K562 (cell line): ENCODE data around the gene CSTPP1. TPM values are rescaled to one million over a fixed set of nuclear protein-coding genes. Genes with fewer than 3 reads are reported as not detected.

Source experiments
- microRNA-seq: library from miRNA; unstranded; fragments of <30 nt; microRNA quantifications from one replicate; pipeline ENCODE4, GENCODE V29; 2018; ENCODE audit warnings: borderline microRNAs expressed
- polyA plus RNA-seq, 8 experiments: library from polyadenylated mRNA; depleted of rRNA in 4 of 8; stranded (reverse) in 5 of 8; unstranded in 3 of 8; fragments of >200 nt; fragmentation: Nextera tagmentation in 2 of 8; fragmentation: Illumina TruSeq in 1 of 8; extraction: Ambion mirVana in 2 of 8; extraction: Trizol in 1 of 8; gene quantifications; 2 replicates each; pipeline versions ENCODE4 v1.2.1 to v1.2.3, GENCODE V29; 2011 to 2014; ENCODE audit warnings: inconsistent platforms in 1 of 8, missing spikeins in 1 of 8
- small RNA-seq: library from RNA; depleted of rRNA; stranded (forward); fragments of <200 nt; gene quantifications from one replicate; pipeline ENCODE3, GENCODE V24; 2014
- total RNA-seq, 7 experiments: library from RNA; depleted of rRNA in 6 of 7; stranded (reverse); fragments of >200 nt in 6 of 7; fragmentation: Illumina TruSeq in 2 of 7; extraction: Trizol in 2 of 7; gene quantifications; 2 replicates each; pipeline versions ENCODE4 v1.2.1 to v1.2.3, GENCODE V29; 2011 to 2021; ENCODE audit warnings: low replicate concordance in 1 of 7

CSTPP1 gene
- total and polyA plus RNA-seq, 9 of the 15 experiments (the other 6 are each of a cell fraction or from before 2014, with no cell fraction given): 6.5 to 17.8 (median 9.2) TPM

Small RNAs within 50 kb of the gene (microRNA-seq; reads per million reads assigned to microRNA genes)
- gene MIR6745: not detected

Small RNAs within 50 kb of the gene (small RNA-seq; reads per million reads assigned to genes)
- gene MIR6745: not detected

Other genes starting within 250 kb of the CSTPP1 start
- gene ARHGAP1, start 236.1 kb upstream of the CSTPP1 start, total RNA-seq (2014; rRNA removed): 7.4 and 11.1 TPM in 2 replicates
- gene ARHGAP1, start 236.1 kb upstream of the CSTPP1 start, total RNA-seq (2014; rRNA removed; fragmentation: Illumina TruSeq; extraction: Trizol): 5.9 and 6.9 TPM in 2 replicates
- gene ARHGAP1, start 236.1 kb upstream of the CSTPP1 start, total RNA-seq (2015; rRNA removed; fragmentation: Illumina TruSeq; extraction: Trizol): 10.7 and 11.3 TPM in 2 replicates
- 30.3 and 30.4 TPM in 2 replicates for gene ARHGAP1, start 236.1 kb upstream of the CSTPP1 start, total RNA-seq (2021)
- 8.2 and 13.2 TPM in 2 replicates for gene ARHGAP1, start 236.1 kb upstream of the CSTPP1 start, polyA plus RNA-seq (2011; rRNA removed)
- gene ARHGAP1, start 236.1 kb upstream of the CSTPP1 start, polyA plus RNA-seq (2014; fragmentation: Illumina TruSeq; extraction: Trizol): 25.0 and 26.7 TPM in 2 replicates
- gene ARHGAP1, start 236.1 kb upstream of the CSTPP1 start, polyA plus RNA-seq (2014; fragmentation: Nextera tagmentation; extraction: Ambion mirVana): 1 to 10 TPM; 3.6 to 5.7 TPM
- gene ARHGAP1, start 236.1 kb upstream of the CSTPP1 start, polyA plus RNA-seq (2014; rRNA removed): 14.1 and 14.2 TPM in 2 replicates
- gene ZNF408, start 235.7 kb upstream of the CSTPP1 start, total RNA-seq (2014; rRNA removed): 11.8 and 12.2 TPM in 2 replicates
- gene ZNF408, start 235.7 kb upstream of the CSTPP1 start, total RNA-seq (2014; rRNA removed; fragmentation: Illumina TruSeq; extraction: Trizol): 7.3 and 7.4 TPM in 2 replicates
- gene ZNF408, start 235.7 kb upstream of the CSTPP1 start, total RNA-seq (2015; rRNA removed; fragmentation: Illumina TruSeq; extraction: Trizol): 12.8 and 14.1 TPM in 2 replicates
- gene ZNF408, start 235.7 kb upstream of the CSTPP1 start, total RNA-seq (2021): 17.4 and 18.4 TPM in 2 replicates
- 4.5 and 7.6 TPM in 2 replicates for gene ZNF408, start 235.7 kb upstream of the CSTPP1 start, polyA plus RNA-seq (2011; rRNA removed)
- gene ZNF408, start 235.7 kb upstream of the CSTPP1 start, polyA plus RNA-seq (2014; fragmentation: Illumina TruSeq; extraction: Trizol): 7.4 and 10.8 TPM in 2 replicates
- gene ZNF408, start 235.7 kb upstream of the CSTPP1 start, polyA plus RNA-seq (2014; fragmentation: Nextera tagmentation; extraction: Ambion mirVana): under 1 TPM; 0.15 to 0.38 TPM
- 7.0 and 10.0 TPM in 2 replicates for gene ZNF408, start 235.7 kb upstream of the CSTPP1 start, polyA plus RNA-seq (2014; rRNA removed)
- not detected in 2 replicates for gene F2, start 217.5 kb upstream of the CSTPP1 start, total RNA-seq (2014; rRNA removed)
- gene F2, start 217.5 kb upstream of the CSTPP1 start, total RNA-seq (2014; rRNA removed; fragmentation: Illumina TruSeq; extraction: Trizol): not detected in 2 replicates
- gene F2, start 217.5 kb upstream of the CSTPP1 start, total RNA-seq (2015; rRNA removed; fragmentation: Illumina TruSeq; extraction: Trizol): not detected in 2 replicates
- 0.16 and 0.22 TPM in 2 replicates for gene F2, start 217.5 kb upstream of the CSTPP1 start, total RNA-seq (2021)
- gene F2, start 217.5 kb upstream of the CSTPP1 start, polyA plus RNA-seq (2011; rRNA removed): not detected in 2 replicates
- gene F2, start 217.5 kb upstream of the CSTPP1 start, polyA plus RNA-seq (2014; fragmentation: Illumina TruSeq; extraction: Trizol): not detected in 2 replicates
- not detected for gene F2, start 217.5 kb upstream of the CSTPP1 start, polyA plus RNA-seq (2014; fragmentation: Nextera tagmentation; extraction: Ambion mirVana)
- not detected in 2 replicates for gene F2, start 217.5 kb upstream of the CSTPP1 start, polyA plus RNA-seq (2014; rRNA removed)
- gene CKAP5, start 90.5 kb upstream of the CSTPP1 start, total RNA-seq (2014; rRNA removed): 92.5 and 95.7 TPM in 2 replicates
- 139 and 196 TPM in 2 replicates for gene CKAP5, start 90.5 kb upstream of the CSTPP1 start, total RNA-seq (2014; rRNA removed; fragmentation: Illumina TruSeq; extraction: Trizol)
- gene CKAP5, start 90.5 kb upstream of the CSTPP1 start, total RNA-seq (2015; rRNA removed; fragmentation: Illumina TruSeq; extraction: Trizol): 166 and 168 TPM in 2 replicates
- 171 and 180 TPM in 2 replicates for gene CKAP5, start 90.5 kb upstream of the CSTPP1 start, total RNA-seq (2021)
- gene CKAP5, start 90.5 kb upstream of the CSTPP1 start, polyA plus RNA-seq (2011; rRNA removed): 221 and 239 TPM in 2 replicates
- gene CKAP5, start 90.5 kb upstream of the CSTPP1 start, polyA plus RNA-seq (2014; fragmentation: Illumina TruSeq; extraction: Trizol): 135 and 155 TPM in 2 replicates
- gene CKAP5, start 90.5 kb upstream of the CSTPP1 start, polyA plus RNA-seq (2014; fragmentation: Nextera tagmentation; extraction: Ambion mirVana): 10 to 100 TPM; 60.1 to 75.7 TPM
- 105 and 116 TPM in 2 replicates for gene CKAP5, start 90.5 kb upstream of the CSTPP1 start, polyA plus RNA-seq (2014; rRNA removed)
- gene LRP4, start 18.2 kb upstream of the CSTPP1 start, total RNA-seq (2014; rRNA removed): 0.09 and 0.16 TPM in 2 replicates
- 0.25 and 0.29 TPM in 2 replicates for gene LRP4, start 18.2 kb upstream of the CSTPP1 start, total RNA-seq (2014; rRNA removed; fragmentation: Illumina TruSeq; extraction: Trizol)
- gene LRP4, start 18.2 kb upstream of the CSTPP1 start, total RNA-seq (2015; rRNA removed; fragmentation: Illumina TruSeq; extraction: Trizol): 0.07 TPM in 1 of 2 replicates, not detected in the other
- gene LRP4, start 18.2 kb upstream of the CSTPP1 start, total RNA-seq (2021): 0.35 and 0.60 TPM in 2 replicates
- gene LRP4, start 18.2 kb upstream of the CSTPP1 start, polyA plus RNA-seq (2011; rRNA removed): 0.30 and 0.54 TPM in 2 replicates
- 0.30 and 0.32 TPM in 2 replicates for gene LRP4, start 18.2 kb upstream of the CSTPP1 start, polyA plus RNA-seq (2014; fragmentation: Illumina TruSeq; extraction: Trizol)
- under 1 TPM; 0.04 to 0.10 TPM for gene LRP4, start 18.2 kb upstream of the CSTPP1 start, polyA plus RNA-seq (2014; fragmentation: Nextera tagmentation; extraction: Ambion mirVana)
- 0.04 and 0.19 TPM in 2 replicates for gene LRP4, start 18.2 kb upstream of the CSTPP1 start, polyA plus RNA-seq (2014; rRNA removed)
- 97.6 and 107 TPM in 2 replicates for gene ARFGAP2, start 240.1 kb downstream of the CSTPP1 start, total RNA-seq (2014; rRNA removed)
- 65.0 and 78.6 TPM in 2 replicates for gene ARFGAP2, start 240.1 kb downstream of the CSTPP1 start, total RNA-seq (2014; rRNA removed; fragmentation: Illumina TruSeq; extraction: Trizol)
- gene ARFGAP2, start 240.1 kb downstream of the CSTPP1 start, total RNA-seq (2015; rRNA removed; fragmentation: Illumina TruSeq; extraction: Trizol): 78.4 and 83.2 TPM in 2 replicates
- 93.4 and 102 TPM in 2 replicates for gene ARFGAP2, start 240.1 kb downstream of the CSTPP1 start, total RNA-seq (2021)
- 96.3 and 120 TPM in 2 replicates for gene ARFGAP2, start 240.1 kb downstream of the CSTPP1 start, polyA plus RNA-seq (2011; rRNA removed)
- gene ARFGAP2, start 240.1 kb downstream of the CSTPP1 start, polyA plus RNA-seq (2014; fragmentation: Illumina TruSeq; extraction: Trizol): 122 and 140 TPM in 2 replicates
- gene ARFGAP2, start 240.1 kb downstream of the CSTPP1 start, polyA plus RNA-seq (2014; fragmentation: Nextera tagmentation; extraction: Ambion mirVana): 10 to 100 TPM; 29.1 to 42.1 TPM
- 90.1 and 90.8 TPM in 2 replicates for gene ARFGAP2, start 240.1 kb downstream of the CSTPP1 start, polyA plus RNA-seq (2014; rRNA removed)
- 15.5 and 18.8 TPM in 2 replicates for gene PACSIN3, start 249.7 kb downstream of the CSTPP1 start, total RNA-seq (2014; rRNA removed)
- gene PACSIN3, start 249.7 kb downstream of the CSTPP1 start, total RNA-seq (2014; rRNA removed; fragmentation: Illumina TruSeq; extraction: Trizol): 1.5 and 3.5 TPM in 2 replicates
- 8.8 and 9.6 TPM in 2 replicates for gene PACSIN3, start 249.7 kb downstream of the CSTPP1 start, total RNA-seq (2015; rRNA removed; fragmentation: Illumina TruSeq; extraction: Trizol)
- 13.8 and 18.1 TPM in 2 replicates for gene PACSIN3, start 249.7 kb downstream of the CSTPP1 start, total RNA-seq (2021)
- gene PACSIN3, start 249.7 kb downstream of the CSTPP1 start, polyA plus RNA-seq (2011; rRNA removed): 6.8 and 7.1 TPM in 2 replicates
- 7.1 and 9.8 TPM in 2 replicates for gene PACSIN3, start 249.7 kb downstream of the CSTPP1 start, polyA plus RNA-seq (2014; fragmentation: Illumina TruSeq; extraction: Trizol)
- gene PACSIN3, start 249.7 kb downstream of the CSTPP1 start, polyA plus RNA-seq (2014; fragmentation: Nextera tagmentation; extraction: Ambion mirVana): under 1 TPM; 0.13 to 0.17 TPM
- 14.5 and 15.0 TPM in 2 replicates for gene PACSIN3, start 249.7 kb downstream of the CSTPP1 start, polyA plus RNA-seq (2014; rRNA removed)